GM13976 (cell line): ENCODE results near the gene RUNX1.
A peak's percentile ranks its signal among the peaks of the same experiment; 100 is the strongest.

Source experiments
- DNase-seq: peaks from one replicate; pipeline ENCODE4 v3.0.0; 2012; ENCODE audit warnings: low spot score
- in situ Hi-C: fragments of 300-500 bp; cut with MboI; formaldehyde crosslinking; loops from one replicate; pipeline ENCODE4 v1.12.0; 2022; ENCODE audit warnings: low sequenced_read_pairs, mixed read lengths, inconsistent platforms; ENCODE audit not compliant: unreplicated experiment
- TF ChIP-seq, protein P1 (sequence below): IDR thresholded peaks from 2 replicates; pipeline ENCODE4 v1.5.1; 2012; ENCODE audit warnings: borderline replicate concordance, mild to moderate bottlenecking; ENCODE audit not compliant: insufficient read depth; ENCODE audit errors: extremely low read depth, missing control alignments, control extremely low read depth

RUNX1 gene

DNA sequence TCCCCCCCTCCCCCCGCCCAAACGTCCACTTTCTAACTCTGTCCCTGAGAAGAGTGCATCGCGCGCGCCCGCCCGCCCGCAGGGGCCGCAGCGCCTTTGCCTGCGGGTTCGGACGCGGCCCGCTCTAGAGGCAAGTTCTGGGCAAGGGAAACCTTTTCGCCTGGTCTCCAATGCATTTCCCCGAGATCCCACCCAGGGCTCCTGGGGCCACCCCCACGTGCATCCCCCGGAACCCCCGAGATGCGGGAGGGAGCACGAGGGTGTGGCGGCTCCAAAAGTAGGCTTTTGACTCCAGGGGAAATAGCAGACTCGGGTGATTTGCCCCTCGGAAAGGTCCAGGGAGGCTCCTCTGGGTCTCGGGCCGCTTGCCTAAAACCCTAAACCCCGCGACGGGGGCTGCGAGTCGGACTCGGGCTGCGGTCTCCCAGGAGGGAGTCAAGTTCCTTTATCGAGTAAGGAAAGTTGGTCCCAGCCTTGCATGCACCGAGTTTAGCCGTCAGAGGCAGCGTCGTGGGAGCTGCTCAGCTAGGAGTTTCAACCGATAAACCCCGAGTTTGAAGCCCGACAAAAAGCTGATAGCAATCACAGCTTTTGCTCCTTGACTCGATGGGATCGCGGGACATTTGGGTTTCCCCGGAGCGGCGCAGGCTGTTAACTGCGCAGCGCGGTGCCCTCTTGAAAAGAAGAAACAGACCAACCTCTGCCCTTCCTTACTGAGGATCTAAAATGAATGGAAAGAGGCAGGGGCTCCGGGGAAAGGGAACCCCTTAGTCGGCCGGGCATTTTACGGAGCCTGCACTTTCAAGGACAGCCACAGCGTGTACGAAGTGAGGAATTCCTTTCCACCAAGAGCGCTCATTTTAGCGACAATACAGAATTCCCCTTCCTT, 158.1 kb downstream of the RUNX1 start:
- in situ Hi-C loops: no loop called here
- DNase-seq: peak; percentile 23
- TF ChIP-seq, protein P1, sequence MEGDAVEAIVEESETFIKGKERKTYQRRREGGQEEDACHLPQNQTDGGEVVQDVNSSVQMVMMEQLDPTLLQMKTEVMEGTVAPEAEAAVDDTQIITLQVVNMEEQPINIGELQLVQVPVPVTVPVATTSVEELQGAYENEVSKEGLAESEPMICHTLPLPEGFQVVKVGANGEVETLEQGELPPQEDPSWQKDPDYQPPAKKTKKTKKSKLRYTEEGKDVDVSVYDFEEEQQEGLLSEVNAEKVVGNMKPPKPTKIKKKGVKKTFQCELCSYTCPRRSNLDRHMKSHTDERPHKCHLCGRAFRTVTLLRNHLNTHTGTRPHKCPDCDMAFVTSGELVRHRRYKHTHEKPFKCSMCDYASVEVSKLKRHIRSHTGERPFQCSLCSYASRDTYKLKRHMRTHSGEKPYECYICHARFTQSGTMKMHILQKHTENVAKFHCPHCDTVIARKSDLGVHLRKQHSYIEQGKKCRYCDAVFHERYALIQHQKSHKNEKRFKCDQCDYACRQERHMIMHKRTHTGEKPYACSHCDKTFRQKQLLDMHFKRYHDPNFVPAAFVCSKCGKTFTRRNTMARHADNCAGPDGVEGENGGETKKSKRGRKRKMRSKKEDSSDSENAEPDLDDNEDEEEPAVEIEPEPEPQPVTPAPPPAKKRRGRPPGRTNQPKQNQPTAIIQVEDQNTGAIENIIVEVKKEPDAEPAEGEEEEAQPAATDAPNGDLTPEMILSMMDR: no peak

DNA sequence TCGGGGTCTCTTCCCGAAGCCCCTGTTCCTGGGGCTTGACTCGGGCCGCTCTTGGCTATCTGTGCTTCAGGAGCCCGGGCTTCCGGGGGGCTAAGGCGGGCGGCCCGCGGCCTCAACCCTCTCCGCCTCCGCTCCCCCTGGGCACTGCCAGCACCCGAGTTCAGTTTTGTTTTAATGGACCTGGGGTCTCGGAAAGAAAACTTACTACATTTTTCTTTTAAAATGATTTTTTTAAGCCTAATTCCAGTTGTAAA, 158.7 kb downstream of the RUNX1 start:
- TF ChIP-seq, protein P1: no peak
- in situ Hi-C loops: no loop called here

DNA sequence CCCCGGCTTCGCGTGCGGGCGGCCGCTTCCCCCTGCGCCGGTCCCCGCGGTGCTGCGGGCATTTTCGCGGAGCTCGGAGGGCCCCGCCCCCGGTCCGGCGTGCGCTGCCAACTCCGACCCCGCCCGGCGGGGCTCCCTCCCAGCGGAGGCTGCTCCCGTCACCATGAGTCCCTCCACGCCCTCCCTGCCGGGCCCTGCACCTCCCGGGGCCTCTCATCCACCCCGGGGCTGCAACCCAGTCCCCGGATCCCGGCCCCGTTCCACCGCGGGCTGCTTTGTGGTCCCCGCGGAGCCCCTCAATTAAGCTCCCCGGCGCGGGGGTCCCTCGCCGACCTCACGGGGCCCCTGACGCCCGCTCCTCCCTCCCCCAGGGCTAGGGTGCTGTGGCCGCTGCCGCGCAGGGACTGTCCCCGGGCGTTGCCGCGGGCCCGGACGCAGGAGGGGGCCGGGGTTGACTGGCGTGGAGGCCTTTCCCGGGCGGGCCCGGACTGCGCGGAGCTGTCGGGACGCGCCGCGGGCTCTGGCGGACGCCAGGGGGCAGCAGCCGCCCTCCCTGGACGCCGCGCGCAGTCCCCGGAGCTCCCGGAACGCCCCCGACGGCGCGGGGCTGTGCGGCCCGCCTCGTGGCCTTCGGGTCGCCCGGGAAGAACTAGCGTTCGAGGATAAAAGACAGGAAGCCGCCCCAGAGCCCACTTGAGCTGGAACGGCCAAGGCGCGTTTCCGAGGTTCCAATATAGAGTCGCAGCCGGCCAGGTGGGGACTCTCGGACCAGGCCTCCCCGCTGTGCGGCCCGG, 159.2 kb downstream of the RUNX1 start:
- DNase-seq: peak; percentile 90
- TF ChIP-seq, protein P1: peak; percentile 83
- in situ Hi-C loops: loop anchor here (10.0 kb wide), 2 partner anchors 155 to 515 kb away; partner anchors contain the start of gene RUNX1

More for the DNA sequence above, 158.7 kb downstream of the RUNX1 start:
- no peak for DNase-seq

DNA sequence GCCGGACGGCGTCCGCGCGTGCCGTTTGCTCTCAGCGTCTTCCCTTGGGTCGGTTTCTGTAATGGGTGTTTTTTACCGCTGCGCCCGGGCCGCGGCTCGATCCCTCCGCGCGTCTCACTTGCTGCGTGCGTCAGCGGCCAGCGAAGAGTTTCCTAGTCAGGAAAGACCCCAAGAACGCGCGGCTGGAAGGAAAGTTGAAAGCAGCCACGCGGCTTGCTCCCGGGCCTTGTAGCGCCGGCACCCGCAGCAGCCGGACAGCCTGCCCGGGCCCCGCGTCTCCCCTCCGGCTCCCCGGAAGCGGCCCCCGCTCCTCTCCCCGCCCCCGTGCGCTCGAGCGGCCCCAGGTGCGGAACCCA, 159.8 kb downstream of the RUNX1 start:
- in situ Hi-C loops: loop anchor here (10.0 kb wide), 2 partner anchors 156 to 516 kb away; partner anchors contain the start of gene RUNX1
- DNase-seq: no peak
- TF ChIP-seq, protein P1: no peak

DNA sequence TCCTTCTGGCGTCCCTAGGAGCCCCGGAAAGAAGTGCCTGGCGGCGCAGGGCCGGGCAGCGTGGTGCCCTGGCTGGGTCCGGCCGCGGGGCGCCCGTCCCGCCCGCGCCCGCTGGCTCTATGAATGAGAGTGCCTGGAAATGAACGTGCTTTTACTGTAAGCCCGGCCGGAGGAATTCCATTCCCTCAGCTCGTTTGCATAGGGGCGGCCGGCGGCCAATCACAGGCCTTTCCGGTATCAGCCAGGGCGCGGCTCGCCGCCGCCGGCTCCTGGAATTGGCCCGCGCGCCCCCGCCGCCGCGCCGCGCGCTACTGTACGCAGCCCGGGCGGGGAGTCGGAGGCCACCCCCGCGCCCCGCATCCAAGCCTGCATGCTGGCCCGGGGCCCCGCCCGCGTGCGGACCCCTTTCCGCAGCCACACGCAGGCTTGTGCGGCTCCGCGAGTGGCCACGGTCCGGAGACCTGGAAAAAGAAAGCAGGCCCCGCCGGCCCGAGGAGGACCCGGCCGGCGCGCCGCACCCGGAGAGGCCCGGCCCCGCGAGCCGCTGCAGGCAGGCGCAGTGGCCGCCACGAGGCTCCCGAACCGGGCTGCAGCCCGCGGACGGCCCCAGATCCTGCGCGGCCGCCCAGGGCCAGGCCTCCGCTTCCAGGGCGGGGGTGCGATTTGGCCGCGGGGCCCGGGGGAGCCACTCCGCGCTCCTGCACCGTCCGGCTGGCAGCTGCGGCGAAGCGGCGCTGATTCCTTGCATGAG, 160.4 kb downstream of the RUNX1 start:
- in situ Hi-C loops: loop anchor here (10.0 kb wide), 2 partner anchors 156 to 516 kb away; partner anchors contain the start of gene RUNX1
- peak; percentile 87 for DNase-seq
- TF ChIP-seq, protein P1: no peak
